Effector CD4-positive, alpha-beta T cell (primary cell): Measurements from ENCODE around the gene CCDC57.

Experiments
- DNase-seq: peaks from one replicate; pipeline ENCODE4 v3.0.0-alpha.2; 2020

The CCDC57 gene

GRCh38 chr17:82118168-82118814, 94.4 kb downstream of the CCDC57 start:
- no peak for DNase-seq

GRCh38 chr17:82117139-82118090, 95.2 kb downstream of the CCDC57 start:
- DNase-seq = no peak

GRCh38 chr17:82116246-82116645, 96.4 kb downstream of the CCDC57 start:
- DNase-seq = no peak

GRCh38 chr17:82114872-82115271, 97.8 kb downstream of the CCDC57 start:
- DNase-seq = no peak

GRCh38 chr17:82114447-82114846, 98.2 kb downstream of the CCDC57 start:
- no peak for DNase-seq

- DNase-seq = no peak
These were observed 98.7 kb downstream of the CCDC57 start for GRCh38 chr17:82113941-82114340.

GRCh38 chr17:82113422-82113821, 99.2 kb downstream of the CCDC57 start:
- no peak for DNase-seq

GRCh38 chr17:82112914-82113311, 99.7 kb downstream of the CCDC57 start:
- no peak for DNase-seq

GRCh38 chr17:82112181-82112913, 100.3 kb downstream of the CCDC57 start:
- DNase-seq = no peak

- DNase-seq = no peak
These were observed 102.3 kb downstream of the CCDC57 start for GRCh38 chr17:82110298-82110697.

GRCh38 chr17:82108961-82109475, 103.6 kb downstream of the CCDC57 start:
- no peak for DNase-seq

- no peak for DNase-seq
These were observed 104.1 kb downstream of the CCDC57 start for GRCh38 chr17:82108496-82108945.

GRCh38 chr17:82108038-82108437, 104.6 kb downstream of the CCDC57 start:
- no peak for DNase-seq

GRCh38 chr17:82107341-82107860, 105.2 kb downstream of the CCDC57 start:
- no peak for DNase-seq

- DNase-seq = no peak
These were observed 105.8 kb downstream of the CCDC57 start for GRCh38 chr17:82106688-82107305.

GRCh38 chr17:82105882-82106687, 106.6 kb downstream of the CCDC57 start:
- DNase-seq = peak; percentile 41

GRCh38 chr17:82105417-82105881, 107.2 kb downstream of the CCDC57 start:
- DNase-seq = no peak

- no peak for DNase-seq
These were observed 107.7 kb downstream of the CCDC57 start for GRCh38 chr17:82104797-82105416.

- DNase-seq = no peak
These were observed 108.8 kb downstream of the CCDC57 start for GRCh38 chr17:82103553-82104451.
